IMR-90 (cell line): ENCODE data around the gene POLR3B. TPM values are rescaled to one million over a fixed set of nuclear protein-coding genes. Genes with fewer than 3 reads are reported as not detected.

ENCODE experiments used
- ATAC-seq: fragments of 200-7000 bp; cut with Tn5 transposase; 2 replicates; pipeline ENCODE4 v1.9.1; 2020; ENCODE audit warnings: low read depth, mild to moderate bottlenecking, moderate library complexity
- BruUV-seq: library from RNA; stranded (reverse); fragments of 400-500 nt; replicated peaks from 2 replicates; lab custom pipeline; 2021; lab: Mats Ljungman, UMichigan
- CTCF ChIA-PET: fragments of 300-600 bp; formaldehyde crosslinking; extraction: SDS; loops from one replicate; lab custom pipeline; 2021; ENCODE audit warnings: antibody characterized with exemption; lab: Yijun Ruan, JAX
- POLR2A ChIA-PET: fragments of 300-600 bp; sonication (Branson Sonifier 250); formaldehyde crosslinking; loops from one replicate; lab custom pipeline; 2022; ENCODE audit warnings: antibody characterized with exemption; ENCODE audit not compliant: unreplicated experiment; lab: Charles Lee
- DNase-seq: peaks from one replicate; pipeline ENCODE4 v3.0.0; 2013
- H2AFZ ChIP-seq: replicated peaks from 2 replicates; pipeline ENCODE3; 2013; ENCODE audit warnings: low read length, mild to moderate bottlenecking; ENCODE audit not compliant: poor library complexity
- H2AK5ac ChIP-seq: 2 replicates; pipeline ENCODE4 v1.6.1; 2013; ENCODE audit warnings: low read depth, low read length, inconsistent platforms
- H2AK9ac ChIP-seq: replicated peaks from 2 replicates; pipeline ENCODE3; 2013; ENCODE audit warnings: mild to moderate bottlenecking, low read depth, low read length, moderate library complexity; ENCODE audit not compliant: poor library complexity
- H2BK120ac ChIP-seq: 2 replicates; pipeline ENCODE4 v1.6.1; 2013; ENCODE audit warnings: low read depth, low read length, inconsistent platforms
- H2BK15ac ChIP-seq: 3 replicates; pipeline ENCODE4 v1.6.1; 2013; ENCODE audit warnings: low read depth, low read length, inconsistent platforms
- H2BK20ac ChIP-seq: 2 replicates; pipeline ENCODE4 v1.6.1; 2013; ENCODE audit warnings: low read depth, mild to moderate bottlenecking, inconsistent platforms, low read length, moderate library complexity
- H2BK5ac ChIP-seq: 2 replicates; pipeline ENCODE4 v1.6.1; 2013; ENCODE audit warnings: mild to moderate bottlenecking, low read depth, low read length, inconsistent platforms; ENCODE audit not compliant: poor library complexity, severe bottlenecking
- H3K14ac ChIP-seq: replicated peaks from 2 replicates; pipeline ENCODE4 v1.6.1; 2013; ENCODE audit warnings: low read depth, low read length, inconsistent platforms
- H3K18ac ChIP-seq: 2 replicates; pipeline ENCODE4 v1.6.1; 2013; ENCODE audit warnings: low read depth, low read length, control low read depth
- H3K23ac ChIP-seq: 2 replicates; pipeline ENCODE4 v1.6.1; 2013; ENCODE audit warnings: low read depth, low read length, inconsistent platforms
- H3K27ac ChIP-seq: 2 replicates; pipeline ENCODE4 v1.5.1; 2013; ENCODE audit warnings: mild to moderate bottlenecking, control low read depth, low read length; ENCODE audit not compliant: insufficient read depth
- H3K27me3 ChIP-seq: 2 replicates; pipeline ENCODE4 v1.6.1; 2013; ENCODE audit warnings: low read length; ENCODE audit not compliant: control insufficient read depth, insufficient read depth
- H3K36me3 ChIP-seq: 2 replicates; pipeline ENCODE4 v1.6.1; 2013; ENCODE audit warnings: low read length, mixed read lengths; ENCODE audit not compliant: control insufficient read depth, insufficient read depth
- H3K4ac ChIP-seq: 2 replicates; pipeline ENCODE4 v1.6.1; 2013; ENCODE audit warnings: low read depth, low read length, inconsistent platforms
- H3K4me1 ChIP-seq: 2 replicates; pipeline ENCODE4 v1.6.1; 2013; ENCODE audit warnings: low read length, mixed read lengths; ENCODE audit not compliant: control insufficient read depth, insufficient read depth
- H3K4me2 ChIP-seq: 2 replicates; pipeline ENCODE4 v1.6.1; 2013; ENCODE audit warnings: low read depth, mild to moderate bottlenecking, control low read depth, low read length, moderate library complexity
- H3K4me3 ChIP-seq: 2 replicates; pipeline ENCODE4 v1.5.1; 2013; ENCODE audit warnings: low read depth, mild to moderate bottlenecking, control low read depth, low read length, moderate library complexity; ENCODE audit not compliant: insufficient read depth
- H3K56ac ChIP-seq: 2 replicates; pipeline ENCODE4 v1.6.1; 2013; ENCODE audit warnings: low read length, inconsistent platforms; ENCODE audit not compliant: insufficient read depth; ENCODE audit errors: extremely low read depth
- H3K79me1 ChIP-seq, 2 experiments: 2 replicates each; pipeline ENCODE4 v1.6.1; 2013; ENCODE audit warnings: low read length in 2 of 2, inconsistent platforms in 1 of 2, low read depth in 1 of 2
- H3K9ac ChIP-seq: 2 replicates; pipeline ENCODE4 v1.6.1; 2013; ENCODE audit warnings: low read depth, low read length, control low read depth
- H3K9me1 ChIP-seq: 2 replicates; pipeline ENCODE4 v1.6.1; 2013; ENCODE audit warnings: low read length, inconsistent platforms; ENCODE audit not compliant: insufficient read depth
- H3K9me3 ChIP-seq: 2 replicates; pipeline ENCODE4 v1.6.1; 2013; ENCODE audit warnings: low read length; ENCODE audit not compliant: control insufficient read depth, insufficient read depth
- H4K20me1 ChIP-seq: 2 replicates; pipeline ENCODE4 v1.6.1; 2013; ENCODE audit warnings: low read length, inconsistent platforms; ENCODE audit not compliant: insufficient read depth
- H4K5ac ChIP-seq: 2 replicates; pipeline ENCODE4 v1.6.1; 2013; ENCODE audit warnings: mild to moderate bottlenecking, low read depth, low read length, control low read depth
- H4K8ac ChIP-seq, 2 experiments: 2 replicates each; pipeline ENCODE4 v1.6.1; 2013; ENCODE audit warnings: low read depth in 2 of 2, low read length in 2 of 2, control low read depth in 1 of 2, inconsistent platforms in 1 of 2
- H4K91ac ChIP-seq: 2 replicates; pipeline ENCODE4 v1.6.1; 2013; ENCODE audit warnings: low read depth, low read length, inconsistent platforms; ENCODE audit not compliant: insufficient read depth
- ELK1 ChIP-seq: fragments of 150-350 bp; IDR thresholded peaks from 2 replicates; pipeline ENCODE4 v1.6.1; 2016; ENCODE audit warnings: low read depth, mild to moderate bottlenecking, low read length, moderate library complexity, borderline replicate concordance
- MXI1 ChIP-seq: IDR thresholded peaks from 2 replicates; pipeline ENCODE4 v1.6.1; 2012; ENCODE audit warnings: low read depth, mild to moderate bottlenecking, low read length, moderate library complexity, borderline replicate concordance
- SMC3 ChIP-seq: fragments of 150-350 bp; IDR thresholded peaks from 2 replicates; pipeline ENCODE4 v1.6.1; 2016; ENCODE audit warnings: low read depth, mild to moderate bottlenecking, antibody characterized with exemption, low read length, moderate library complexity
- WGBS, 2 experiments: methylation state at CpG; one replicate each; pipeline versions ENCODE4 v1.1.5 to v1.1.7; 2013; ENCODE audit warnings: missing lambda C conversion rate in 2 of 2; ENCODE audit not compliant: insufficient read length in 1 of 2; ENCODE audit errors: extremely low coverage in 2 of 2; 5-methylcytosine and 5-hydroxymethylcytosine counted together
- dilution Hi-C: fragments of 300-500 bp; cut with HindIII; formaldehyde crosslinking; loops from one replicate; pipeline ENCODE4 v1.14.3; 2018; ENCODE audit warnings: low sequenced_read_pairs; ENCODE audit not compliant: unreplicated experiment
- in situ Hi-C: fragments of 300-500 bp; cut with MboI; formaldehyde crosslinking; loops from 3 replicates; pipeline ENCODE4 v1.14.3; 2019; ENCODE audit warnings: low sequenced_read_pairs, inconsistent platforms, mixed read lengths
- intact Hi-C: fragments of 100-400 bp; cut with micrococcal nuclease; formaldehyde crosslinking; loops from 2 replicates; pipeline ENCODE4 v1.10.0; 2022
- polyA plus RNA-seq, 3 experiments: library from polyadenylated mRNA; depleted of rRNA; stranded (reverse); fragments of >200 nt; gene quantifications; 2 replicates each; pipeline ENCODE4 v1.2.3, GENCODE V29; 2012; ENCODE audit warnings: low replicate concordance in 1 of 3
- total RNA-seq: library from RNA; depleted of rRNA; stranded (reverse); fragments of >200 nt; gene quantifications from 2 replicates; pipeline ENCODE4 v1.2.3, GENCODE V29; 2012; rRNA removed

Gene POLR3B
- total and polyA plus RNA-seq, 2 of the 4 experiments (the other 2 are of a cell fraction): 6.9 to 15.4 TPM

- CTCF ChIA-PET: no interaction called here
- Histone ChIP-seq H2BK5ac (no peak overlapping the region), H3K9ac (no peak overlapping the region)
Observed at GRCh38 chr12:106552228-106552627, 194.7 kb downstream of the POLR3B start.

More at GRCh38 chr12:106552228-106552627, 194.7 kb downstream of the POLR3B start:
- no peak overlapping the region for H3K14ac ChIP-seq
- no peak overlapping the region for H4K8ac ChIP-seq
- intact Hi-C loops (no loop called here), in situ Hi-C loops (no loop called here), dilution Hi-C loops (no loop called here)
- WGBS, 2 experiments: no CpG with 5 or more reads among the region's 1 CpG
- no peak overlapping the region for H2AK9ac ChIP-seq
- BruUV-seq: no TSS peak
- TF ChIP-seq MXI1 (no peak), SMC3 (no peak), ELK1 (no peak)
- H4K5ac ChIP-seq: no peak overlapping the region
- no peaks in the 10 kb centered on the region for H3K4me1 ChIP-seq
- no peak overlapping the region for H3K23ac ChIP-seq
- H3K18ac ChIP-seq: no peak overlapping the region
- H3K27ac ChIP-seq: no peak overlapping the region
- H3K9me1 ChIP-seq: no peaks in the 10 kb centered on the region
- no peak for DNase-seq
- H2AK5ac ChIP-seq: no peak overlapping the region
- no peak overlapping the region for H4K91ac ChIP-seq
- no peak overlapping the region for H2BK20ac ChIP-seq
- H2BK15ac ChIP-seq: no peak overlapping the region
- no peak overlapping the region for H3K4me2 ChIP-seq
- no peak overlapping the region for H3K4ac ChIP-seq
- H3K79me1 ChIP-seq: no peaks in the 10 kb centered on the region
- H3K9me3 ChIP-seq: no peaks in the 10 kb centered on the region
- H2BK120ac ChIP-seq: no peak overlapping the region
- no peak overlapping the region for H3K4me3 ChIP-seq
- H3K36me3 ChIP-seq: no peaks in the 10 kb centered on the region
- H4K20me1 ChIP-seq: no peaks in the 10 kb centered on the region
- 0 out of 2 replicates have a peak, but pooled peaks cover 2% of the 10 kb centered on the region for H3K27me3 ChIP-seq
- ATAC-seq: no peak
- no peak overlapping the region for H2AFZ ChIP-seq
- POLR2A ChIA-PET: no interaction called here
- no peak overlapping the region for H3K56ac ChIP-seq

Other genes starting within 250 kb of the POLR3B start
- 8.8 and 8.9 TPM in 2 replicates for gene NUAK1, start 218.8 kb upstream of the POLR3B start, total RNA-seq
- 4.8 and 4.9 TPM in 2 replicates for gene NUAK1, start 218.8 kb upstream of the POLR3B start, polyA plus RNA-seq (2012; rRNA removed)
- gene CKAP4, start 109.7 kb upstream of the POLR3B start, total RNA-seq: 94.5 and 113 TPM in 2 replicates
- 282 and 297 TPM in 2 replicates for gene CKAP4, start 109.7 kb upstream of the POLR3B start, polyA plus RNA-seq (2012; rRNA removed)
- 26.4 and 32.8 TPM in 2 replicates for gene TCP11L2, start 55.0 kb upstream of the POLR3B start, total RNA-seq
- gene TCP11L2, start 55.0 kb upstream of the POLR3B start, polyA plus RNA-seq (2012; rRNA removed): 6.0 and 7.3 TPM in 2 replicates
- not detected in 2 replicates for gene RFX4, start 225.3 kb downstream of the POLR3B start, total RNA-seq
- gene RFX4, start 225.3 kb downstream of the POLR3B start, polyA plus RNA-seq (2012; rRNA removed): not detected in 2 replicates